IPS DF 6.9 (cell line): Measurements from ENCODE around the gene RHO.
"Not testable (repeated sequence)": the region's sequence is repeated elsewhere in the genome, so short reads cannot be mapped to it uniquely, and the experiment has no call there.

Source experiments
- DNase-seq: peaks from one replicate; pipeline ENCODE4 v3.0.0-alpha.2; 2013; ENCODE audit warnings: low read depth, low spot score
- H3K27ac ChIP-seq: one replicate; pipeline ENCODE4 v1.5.1; 2013; ENCODE audit warnings: low read length, control low read depth
- H3K27me3 ChIP-seq: 2 replicates; pipeline ENCODE4 v1.6.1; 2013; ENCODE audit warnings: mild to moderate bottlenecking, low read length; ENCODE audit not compliant: control insufficient read depth, insufficient read depth
- H3K36me3 ChIP-seq: 2 replicates; pipeline ENCODE4 v1.6.1; 2013; ENCODE audit warnings: low read length; ENCODE audit not compliant: control insufficient read depth, insufficient read depth
- H3K4me1 ChIP-seq: 2 replicates; pipeline ENCODE4 v1.6.1; 2013; ENCODE audit warnings: low read length; ENCODE audit not compliant: control insufficient read depth, insufficient read depth
- H3K4me3 ChIP-seq: 2 replicates; pipeline ENCODE4 v1.5.1; 2013; ENCODE audit warnings: mild to moderate bottlenecking, low read length
- H3K9me3 ChIP-seq: 2 replicates; pipeline ENCODE4 v1.6.1; 2013; ENCODE audit warnings: low read length, inconsistent platforms; ENCODE audit not compliant: control insufficient read depth, insufficient read depth
- WGBS: extraction: QIAGEN DNeasy Blood & Tissue Kit; methylation state at CpG from one replicate; pipeline ENCODE4 v1.1.7; 2013; ENCODE audit warnings: mixed read lengths, missing lambda C conversion rate; ENCODE audit not compliant: insufficient read length, insufficient coverage; 5-methylcytosine and 5-hydroxymethylcytosine counted together

The RHO gene

GRCh38 chr3:129542747-129543146 lies 14.3 kb downstream of the RHO start:
- WGBS = no CpG with 5 or more reads among the region's 5 CpGs
- H3K27ac ChIP-seq = no peak overlapping the region
- no peak for DNase-seq
- no peaks in the 10 kb centered on the region for H3K36me3 ChIP-seq
- 0 out of 2 replicates have a peak, but pooled peaks cover 4% of the 10 kb centered on the region for H3K4me1 ChIP-seq
- H3K9me3 ChIP-seq = no peaks in the 10 kb centered on the region
- H3K27me3 ChIP-seq = no peaks in the 10 kb centered on the region
- H3K4me3 ChIP-seq = no peak overlapping the region

DNA sequence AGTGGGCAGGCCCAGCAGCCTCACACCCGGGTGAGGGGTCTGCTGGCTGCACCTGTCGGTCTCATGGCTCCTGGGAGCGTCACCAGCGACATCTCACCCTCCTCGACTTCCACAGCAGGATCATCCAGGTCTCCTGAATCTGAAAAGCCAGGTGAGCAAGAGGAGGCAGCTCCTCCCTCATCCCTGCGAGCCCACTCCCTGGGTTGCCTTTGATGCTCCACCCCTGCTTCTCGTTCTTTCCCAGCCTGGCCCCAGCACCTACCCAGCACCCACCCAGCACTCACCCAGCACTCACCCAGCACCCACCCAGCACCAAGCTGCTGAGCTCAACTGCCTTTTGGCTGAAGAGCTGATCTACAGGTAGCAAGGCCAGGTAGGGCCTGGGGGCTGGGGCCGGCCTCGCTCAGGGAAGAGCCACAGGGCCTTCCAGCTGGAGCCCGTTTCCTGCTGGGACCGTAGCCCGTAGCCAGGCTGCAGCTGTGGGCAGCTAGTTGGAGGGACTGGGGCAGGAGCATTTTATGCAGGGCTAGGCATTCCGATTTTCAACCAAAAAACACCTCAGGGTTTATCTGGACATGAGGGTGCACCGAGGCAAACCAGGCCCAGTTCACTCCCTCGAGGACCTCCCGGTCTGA lies 14.8 kb downstream of the RHO start, which contains the start of gene H1-8:
TSS of gene H1-8 (plus strand) at position 20 of the 635 bp plus-strand sequence. CDS start at position 64, 44 bp downstream.
- Histone ChIP-seq H3K4me3 (no peak within 1 kb of the TSS), H3K27ac (no peak within 1 kb of the TSS)

DNA sequence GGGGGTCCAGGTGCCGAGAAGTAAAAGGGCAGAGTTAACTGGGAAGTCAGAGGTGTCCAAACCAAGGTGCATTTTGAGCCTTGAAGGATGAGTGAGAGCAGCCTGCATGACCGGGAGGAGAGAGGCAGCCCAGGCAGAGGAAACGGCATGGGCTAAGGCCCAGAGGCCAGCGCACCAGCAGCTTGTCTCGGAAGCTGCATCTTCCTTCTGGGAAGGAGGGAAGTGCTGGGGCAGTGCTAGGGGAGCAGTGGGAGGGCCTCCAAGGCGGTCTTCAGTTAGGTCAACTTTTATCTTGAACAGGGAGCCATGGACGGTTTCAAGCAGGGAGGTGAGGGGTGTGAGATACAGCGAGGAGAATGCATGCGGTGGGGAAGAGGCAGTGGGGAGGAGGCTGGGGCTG lies 15.6 kb downstream of the RHO start:
- H3K4me3 ChIP-seq = no peak overlapping the region
- H3K36me3 ChIP-seq = no peaks in the 10 kb centered on the region
- 0 out of 2 replicates have a peak, but pooled peaks cover 4% of the 10 kb centered on the region for H3K4me1 ChIP-seq
- no peaks in the 10 kb centered on the region for H3K27me3 ChIP-seq
- H3K27ac ChIP-seq = no peak overlapping the region
- no CpG with 5 or more reads among the region's 9 CpGs for WGBS
- no peaks in the 10 kb centered on the region for H3K9me3 ChIP-seq
- no peak for DNase-seq

More for the DNA sequence above, 14.8 kb downstream of the RHO start, which contains the start of gene H1-8:
- H3K27me3 ChIP-seq = no peaks in the 10 kb centered on the region
- 0 out of 2 replicates have a peak, but pooled peaks cover 4% of the 10 kb centered on the region for H3K4me1 ChIP-seq
- H3K9me3 ChIP-seq = no peaks in the 10 kb centered on the region
- no peaks in the 10 kb centered on the region for H3K36me3 ChIP-seq
- WGBS = no CpG with 5 or more reads among the region's 16 CpGs
- DNase-seq = no peak

- H3K27ac ChIP-seq, H3K36me3 ChIP-seq, H3K4me3 ChIP-seq, DNase-seq, H3K27me3 ChIP-seq, H3K9me3 ChIP-seq, H3K4me1 ChIP-seq: not testable (repeated sequence)
- WGBS = no CpG with 5 or more reads among the region's 3 CpGs
Observed at GRCh38 chr3:129545951-129546350, 17.5 kb downstream of the RHO start.

GRCh38 chr3:129547241-129547640 lies 18.8 kb downstream of the RHO start:
- Histone ChIP-seq H3K27ac (no peak overlapping the region), H3K9me3 (no peaks in the 10 kb centered on the region), H3K4me1 (no peaks in the 10 kb centered on the region), H3K36me3 (no peaks in the 10 kb centered on the region), H3K4me3 (no peak overlapping the region), H3K27me3 (no peaks in the 10 kb centered on the region)
- WGBS = no CpG with 5 or more reads among the region's 24 CpGs
- DNase-seq = no peak

GRCh38 chr3:129548104-129548965 lies 19.9 kb downstream of the RHO start:
- WGBS = no CpG with 5 or more reads among the region's 19 CpGs
- Histone ChIP-seq H3K4me1 (peaks cover 4% of the 10 kb centered on the region), H3K36me3 (no peaks in the 10 kb centered on the region), H3K4me3 (no peak overlapping the region), H3K9me3 (no peaks in the 10 kb centered on the region), H3K27me3 (no peaks in the 10 kb centered on the region), H3K27ac (no peak overlapping the region)
- DNase-seq = no peak

- Histone ChIP-seq H3K36me3 (no peaks in the 10 kb centered on the region), H3K4me3 (no peak overlapping the region), H3K4me1 (peaks cover 4% of the 10 kb centered on the region), H3K27me3 (no peaks in the 10 kb centered on the region), H3K9me3 (no peaks in the 10 kb centered on the region), H3K27ac (no peak overlapping the region)
- WGBS = no CpG with 5 or more reads among the region's 18 CpGs
- no peak for DNase-seq
Observed at GRCh38 chr3:129549006-129549800, 20.8 kb downstream of the RHO start.

- Histone ChIP-seq H3K9me3 (no peaks in the 10 kb centered on the region), H3K27ac (no peak overlapping the region), H3K27me3 (no peaks in the 10 kb centered on the region), H3K4me3 (no peak overlapping the region), H3K36me3 (no peaks in the 10 kb centered on the region), H3K4me1 (peaks cover 4% of the 10 kb centered on the region)
- no CpG with 5 or more reads among the region's 3 CpGs for WGBS
- no peak for DNase-seq
Observed at GRCh38 chr3:129549805-129550204, 21.4 kb downstream of the RHO start.

DNA sequence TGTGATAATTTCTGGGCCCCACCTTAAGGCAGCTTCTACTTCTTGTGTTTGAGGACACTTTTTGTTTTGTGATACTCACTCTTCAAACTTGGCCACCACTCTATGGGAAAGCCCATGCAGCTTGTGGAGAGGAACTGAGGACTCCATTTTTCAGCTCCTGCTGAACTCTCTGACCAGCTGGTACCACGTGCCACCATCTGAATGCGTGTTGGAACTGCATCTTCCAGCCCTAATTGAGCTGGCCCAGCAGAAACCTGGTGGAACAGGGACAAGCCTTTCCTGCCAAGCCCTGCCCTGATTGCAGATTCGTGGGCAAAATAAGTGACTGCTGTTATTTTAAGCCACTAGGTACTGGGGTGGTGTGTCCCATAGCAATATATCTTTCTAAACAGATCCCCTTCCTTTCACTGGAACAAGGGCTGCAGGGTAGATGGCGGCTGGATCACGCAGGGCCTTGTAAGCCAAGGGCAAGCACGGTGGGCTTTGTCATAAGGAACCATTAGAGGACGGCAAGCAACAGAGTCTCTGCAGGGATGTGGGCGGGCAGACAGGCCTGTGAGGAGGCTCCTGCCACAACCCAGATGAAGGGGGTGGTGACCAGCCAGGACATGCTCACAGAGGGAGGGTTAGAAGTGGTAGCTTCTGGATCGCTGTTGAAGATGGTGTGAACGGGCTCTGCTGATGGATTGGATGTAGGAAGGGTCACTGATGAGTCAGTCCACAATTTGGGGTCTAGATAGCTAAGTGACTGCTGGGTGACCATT lies 24.0 kb downstream of the RHO start:
- H3K27me3 ChIP-seq = no peaks in the 10 kb centered on the region
- no peak overlapping the region for H3K27ac ChIP-seq
- DNase-seq = no peak
- peaks cover 4% of the 10 kb centered on the region for H3K4me1 ChIP-seq
- H3K36me3 ChIP-seq = 0 out of 2 replicates have a peak, but pooled peaks cover 3% of the 10 kb centered on the region
- no CpG with 5 or more reads among the region's 10 CpGs for WGBS
- no peak overlapping the region for H3K4me3 ChIP-seq
- H3K9me3 ChIP-seq = no peaks in the 10 kb centered on the region
